Measurements from ENCODE around the gene RBM39.
A peak's percentile ranks its signal among the peaks of the same experiment; 100 is the strongest.
"Not testable (repeated sequence)": the region's sequence is repeated elsewhere in the genome, so short reads cannot be mapped to it uniquely, and the experiment has no call there.

The RBM39 gene

DNA sequence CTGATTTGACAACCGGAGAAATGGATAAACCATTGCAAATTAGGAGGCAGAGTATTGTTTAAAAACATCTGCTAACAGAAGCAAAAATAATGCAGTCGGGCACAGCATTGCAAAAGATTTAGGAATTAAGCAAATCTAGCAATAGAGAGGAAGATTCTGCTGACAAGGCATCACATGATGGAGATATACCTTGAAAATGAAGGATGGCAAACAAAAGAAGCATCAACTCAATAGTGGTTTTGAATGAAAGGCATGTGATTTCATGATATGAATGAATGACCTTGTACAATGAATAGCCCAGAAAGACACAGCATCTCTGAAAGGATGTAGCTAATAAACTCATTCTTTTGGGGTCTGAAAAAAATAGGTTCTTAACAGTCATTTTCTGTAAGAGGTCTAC lies 8.6 kb upstream of the RBM39 start:
- no peak for DNase-seq (ENCODE audit: low read depth)

DNA sequence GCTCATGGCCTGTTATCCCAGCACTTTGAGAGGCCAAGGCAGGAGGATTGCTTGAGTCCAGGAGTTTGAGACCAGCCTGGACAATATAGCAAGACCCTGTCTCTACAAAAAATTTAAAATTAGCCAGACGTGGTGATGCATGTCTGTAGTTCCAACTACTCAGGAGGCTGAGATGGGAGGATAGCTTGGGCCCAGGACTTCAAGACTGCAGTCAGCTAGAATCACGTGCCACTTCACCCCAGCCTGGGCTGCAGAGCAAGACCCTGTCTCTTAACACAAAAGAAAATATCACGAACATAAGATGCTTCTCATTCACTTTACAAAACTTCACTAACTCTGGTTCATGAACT lies 2.4 kb upstream of the RBM39 start:
- DNase-seq (ENCODE audit: low read depth): not testable (repeated sequence)

GRCh38 chr20:35743693-35744491 lies 1.8 kb upstream of the RBM39 start:
- DNase-seq (ENCODE audit: low read depth): peak; percentile 48

DNA sequence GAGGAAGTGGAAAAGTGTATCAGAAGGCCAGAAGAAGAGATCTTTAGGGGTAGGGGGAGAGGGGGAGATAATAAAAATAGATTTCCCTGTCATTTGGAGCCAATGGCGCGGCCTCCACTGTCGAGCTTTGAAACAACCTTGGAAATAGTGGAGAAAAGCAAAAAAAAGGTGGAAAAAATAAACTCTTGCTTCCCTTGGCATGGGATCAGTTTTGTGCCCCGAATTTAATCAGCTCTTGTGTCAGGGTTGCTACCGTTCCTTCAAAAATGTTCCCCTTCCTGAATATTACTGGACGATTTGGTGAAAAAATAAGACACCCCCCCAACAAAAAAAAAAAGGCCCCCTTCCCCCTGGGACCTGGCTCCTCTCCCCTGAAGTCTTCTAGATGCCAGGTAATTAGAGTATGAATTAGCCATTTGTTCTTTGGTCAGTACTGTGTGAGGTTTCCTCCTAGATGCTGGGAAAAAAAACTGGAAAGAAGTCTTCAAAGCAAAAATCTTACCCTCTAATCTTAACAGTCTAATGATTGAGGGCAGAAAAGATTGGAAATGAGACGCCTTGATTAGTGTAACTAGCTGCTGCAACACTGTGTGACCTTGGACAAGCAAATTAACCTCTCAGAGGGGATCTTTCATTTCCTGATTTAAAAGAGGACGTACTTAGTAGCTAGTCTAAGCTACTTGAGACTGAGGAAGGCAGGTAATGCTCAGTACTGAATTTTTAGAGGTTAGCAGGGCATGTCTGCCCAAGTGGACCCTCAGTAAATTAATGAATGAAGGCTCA lies 872 bp upstream of the RBM39 start:
- peak; percentile 50 for DNase-seq (ENCODE audit: low read depth)

DNA sequence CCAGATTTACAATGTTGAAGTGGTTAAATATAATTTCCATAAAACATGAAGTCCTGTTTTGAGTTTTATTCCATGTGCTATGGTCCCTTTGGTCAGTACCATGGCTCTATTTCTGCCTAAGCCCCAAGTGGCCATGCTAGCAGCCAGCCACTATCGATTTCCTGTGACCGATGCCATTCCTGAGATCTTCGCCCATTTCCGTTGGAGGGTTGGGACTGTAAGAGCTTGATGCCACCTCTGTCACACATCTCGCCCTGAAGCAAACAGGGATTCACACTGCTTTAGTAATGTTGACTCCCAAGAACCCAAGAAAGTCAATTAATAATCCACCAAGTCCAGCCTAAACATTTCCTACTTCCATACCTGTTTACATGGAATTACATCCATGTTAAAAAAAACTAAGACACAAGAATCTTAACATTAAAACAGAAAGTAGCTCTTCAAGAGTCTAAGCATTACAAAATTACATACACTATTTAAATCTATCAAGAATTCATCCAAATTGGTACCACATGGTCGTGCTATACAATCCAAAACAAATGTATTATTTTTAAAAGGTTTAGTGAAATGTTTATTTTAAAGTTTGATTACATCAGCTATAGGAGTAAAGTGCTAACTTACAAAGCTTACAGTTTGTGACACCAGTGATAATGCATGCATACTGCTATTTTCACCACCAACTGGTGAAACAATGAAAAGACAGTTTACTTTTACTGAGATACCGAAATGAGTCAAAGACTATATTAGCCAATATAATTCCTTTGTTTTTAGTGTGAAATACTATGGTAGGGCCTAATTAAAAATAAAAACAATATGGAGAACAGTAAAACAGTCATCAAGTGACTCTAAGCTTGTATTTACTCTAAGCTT lies 2.5 kb downstream of the RBM39 start:
- peak; percentile 62 for DNase-seq (ENCODE audit: low read depth)

- DNase-seq (ENCODE audit: low read depth): no peak
Measured at GRCh38 chr20:35738410-35739179, 3.5 kb downstream of the RBM39 start.

DNA sequence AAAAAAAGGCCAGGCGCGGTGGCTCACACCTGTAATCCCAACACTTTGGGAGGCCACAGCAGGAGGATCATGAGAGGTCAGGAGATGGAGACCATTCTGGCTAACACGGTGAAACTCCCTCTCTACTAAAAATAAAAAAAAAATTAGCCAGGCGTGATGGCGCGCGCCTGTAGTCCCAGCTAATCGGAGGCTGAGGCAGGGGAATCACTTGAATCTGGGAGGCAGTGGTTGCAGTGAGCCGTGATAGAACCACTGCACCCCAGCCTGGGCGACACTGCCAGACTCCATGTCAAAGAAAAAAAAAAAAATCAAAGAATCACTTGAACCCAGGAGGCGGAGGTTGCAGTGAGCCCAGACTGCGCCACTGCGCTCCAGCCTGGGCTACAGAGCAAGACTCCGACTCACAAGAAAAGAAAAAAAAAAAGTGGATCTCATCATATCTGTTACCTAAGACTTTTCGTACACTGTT lies 4.2 kb downstream of the RBM39 start:
- DNase-seq (ENCODE audit: low read depth): no peak

GRCh38 chr20:35735826-35736470 lies 6.1 kb downstream of the RBM39 start:
- no peak for DNase-seq (ENCODE audit: low read depth)

GRCh38 chr20:35734777-35735649 lies 7.0 kb downstream of the RBM39 start:
- DNase-seq (ENCODE audit: low read depth): no peak

DNA sequence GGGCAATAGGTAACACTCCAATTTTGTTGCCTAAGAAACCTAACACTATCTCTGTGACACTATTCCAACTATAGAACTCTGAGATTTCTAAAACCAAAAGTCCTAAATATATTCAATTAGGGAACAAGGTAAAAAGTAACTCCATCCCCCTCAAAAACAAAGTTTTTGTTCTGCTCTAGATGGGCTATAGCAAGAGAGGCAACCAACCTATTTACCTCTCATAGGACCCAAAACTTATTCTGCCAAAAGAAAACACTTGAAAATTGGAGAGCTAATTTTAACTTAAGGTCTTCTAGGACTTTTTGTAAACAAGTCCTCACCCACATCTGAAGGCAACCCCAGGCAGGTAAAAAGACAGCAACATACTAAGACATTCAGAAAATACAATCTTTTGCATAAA lies 7.7 kb downstream of the RBM39 start:
- no peak for DNase-seq (ENCODE audit: low read depth)

DNA sequence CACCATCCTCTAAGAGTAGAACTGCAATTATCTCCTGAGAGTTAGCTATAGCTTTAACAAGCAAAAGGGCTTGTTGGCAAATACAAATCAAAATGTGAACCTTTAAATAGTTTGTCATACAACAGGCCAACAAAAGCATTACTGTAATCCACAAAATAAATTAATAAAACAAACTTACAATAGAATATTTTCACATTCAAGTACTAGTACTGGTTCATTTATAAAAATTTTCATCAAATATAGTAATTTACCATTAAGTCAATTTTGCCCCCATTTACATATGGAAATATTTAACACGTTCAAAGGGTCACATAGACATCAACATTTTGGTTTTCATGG lies 9.4 kb downstream of the RBM39 start:
- no peak for DNase-seq (ENCODE audit: low read depth)

- no peak for DNase-seq (ENCODE audit: low read depth)
Measured at GRCh38 chr20:35731862-35732643, 10.0 kb downstream of the RBM39 start.

GRCh38 chr20:35731469-35731788 lies 10.6 kb downstream of the RBM39 start:
- DNase-seq (ENCODE audit: low read depth): no peak

GRCh38 chr20:35730583-35731468 lies 11.2 kb downstream of the RBM39 start:
- DNase-seq (ENCODE audit: low read depth): peak; percentile 41

DNA sequence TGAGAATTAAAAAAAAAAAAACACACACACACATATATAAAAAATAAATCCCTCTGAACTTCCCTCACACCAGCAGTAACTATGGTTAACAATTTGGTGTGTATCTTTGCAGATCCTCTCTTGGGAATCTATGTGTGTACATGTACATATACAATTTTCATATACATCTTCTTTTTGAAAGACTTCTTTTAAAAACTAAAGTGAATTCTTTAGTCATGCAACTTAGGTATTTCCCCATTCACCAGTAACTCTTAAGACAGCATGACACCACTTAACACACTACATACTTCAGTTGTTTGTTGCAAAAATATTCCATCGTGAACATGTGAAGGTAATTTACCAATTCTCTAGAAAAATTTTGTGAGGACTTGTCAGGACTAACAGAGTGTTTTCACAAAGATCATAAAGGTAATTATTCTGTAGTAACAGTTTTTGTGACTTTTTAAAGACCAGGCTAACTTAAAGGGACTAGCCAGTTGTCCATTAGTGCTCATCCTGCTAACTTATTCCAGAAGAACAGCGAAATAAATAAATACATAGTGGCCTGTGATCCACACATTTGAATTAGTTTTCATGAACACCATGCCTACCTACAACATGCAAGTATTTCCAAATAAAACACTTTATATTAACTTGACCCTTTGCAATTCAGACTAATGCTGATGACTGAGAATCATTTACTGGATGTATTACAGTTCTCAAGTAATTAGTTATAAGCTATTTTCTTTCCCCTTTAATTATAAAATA lies 12.1 kb downstream of the RBM39 start:
- no peak for DNase-seq (ENCODE audit: low read depth)

DNA sequence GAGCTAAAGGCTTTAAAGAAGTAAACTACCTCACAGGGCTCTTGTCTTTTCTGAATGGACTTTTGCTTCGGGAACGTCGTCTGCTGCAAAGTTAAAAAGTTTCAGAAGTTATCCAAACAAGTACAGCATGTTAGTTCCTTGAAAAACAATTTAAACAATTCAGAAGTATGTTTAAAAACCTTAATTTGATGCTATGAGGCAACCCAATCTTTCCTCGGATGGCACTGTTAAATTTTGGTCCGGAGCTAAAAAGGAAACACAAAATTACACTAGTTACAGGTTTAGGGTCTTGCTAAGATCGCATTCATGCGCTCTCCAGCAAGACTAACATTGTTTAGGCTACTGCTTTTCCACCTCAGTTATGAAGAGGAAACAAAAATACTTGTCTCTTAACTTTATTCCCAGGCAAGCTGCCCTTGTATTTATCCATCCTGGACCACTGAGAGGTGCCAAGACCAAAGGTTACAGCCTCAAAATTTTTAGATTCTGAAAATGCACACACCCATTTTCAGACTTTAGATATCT lies 12.7 kb downstream of the RBM39 start:
- DNase-seq (ENCODE audit: low read depth): no peak

DNA sequence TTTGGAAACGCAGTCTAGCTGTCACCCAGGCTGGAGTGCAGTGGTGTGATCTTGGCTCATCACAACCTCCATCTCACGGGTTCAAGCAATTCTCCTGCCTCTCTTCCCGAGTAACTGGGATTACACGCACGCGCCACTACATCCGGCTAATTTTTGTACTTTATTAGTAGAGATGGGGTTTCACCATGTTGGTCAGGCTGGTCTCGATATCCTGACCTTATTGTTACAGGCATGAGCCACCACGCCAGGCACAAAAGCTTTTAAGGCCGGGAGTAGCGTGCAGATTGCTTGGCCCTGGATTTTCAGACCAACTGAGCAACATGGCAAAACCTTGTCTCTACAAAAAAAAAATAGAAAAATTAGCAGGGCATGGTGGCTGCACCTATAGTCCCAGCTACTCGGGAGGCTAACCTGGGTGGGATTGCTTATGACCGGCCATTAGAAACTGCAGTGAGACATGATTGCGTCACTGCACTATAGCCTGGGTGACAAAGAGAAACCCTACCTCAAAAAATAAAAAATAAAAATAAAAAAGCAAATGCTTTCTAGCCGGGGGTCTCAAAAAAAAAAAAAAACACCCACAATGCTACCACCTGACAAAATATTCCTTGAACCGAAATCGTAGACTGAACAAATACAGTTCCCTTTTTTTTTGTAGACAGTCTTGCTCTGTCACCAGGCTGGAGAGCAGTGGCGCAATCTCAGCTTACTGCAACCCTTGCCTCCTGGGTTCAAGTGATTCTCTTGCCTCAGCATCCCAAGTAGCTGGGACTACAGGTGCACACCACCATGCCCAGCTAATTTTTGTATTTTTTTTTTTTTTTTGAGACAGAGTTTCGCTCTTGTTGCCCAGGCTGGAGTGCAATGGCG lies 15.0 kb downstream of the RBM39 start:
- DNase-seq (ENCODE audit: low read depth): no peak

Measured in EH (cell line).